Neural cell (in vitro differentiated cells): ENCODE results near the gene LSM10. TPM values are rescaled to one million over a fixed set of nuclear protein-coding genes. Genes with fewer than 3 reads are reported as not detected.

Experiments used
- H2AFZ ChIP-seq: fragments of 200-600, 300-800 bp; sonication (generic), shearing (Covaris generic); 2 replicates; pipeline ENCODE4 v1.6.0; 2014; ENCODE audit warnings: low read depth, mild to moderate bottlenecking, antibody characterized with exemption, low read length, moderate library complexity
- H3F3A ChIP-seq: fragments of 200-600 bp; shearing (Covaris generic); 2 replicates; pipeline ENCODE4 v1.6.1; 2016; ENCODE audit warnings: mild to moderate bottlenecking, moderate library complexity, mixed read lengths, antibody characterized with exemption, low read length; ENCODE audit not compliant: insufficient read depth, poor library complexity, severe bottlenecking
- H3K27ac ChIP-seq: fragments of 200-600, 300-800 bp; sonication (generic), shearing (Covaris generic); 2 replicates; pipeline ENCODE4 v1.5.1; 2014; ENCODE audit warnings: mild to moderate bottlenecking, low read length, moderate library complexity
- H3K27me3 ChIP-seq: fragments of 300-800, 200-600 bp; sonication (generic), shearing (Covaris generic); 2 replicates; pipeline ENCODE4 v1.6.0; 2014; ENCODE audit warnings: mild to moderate bottlenecking, low read depth, low read length, moderate library complexity; ENCODE audit not compliant: insufficient read depth
- H3K36me3 ChIP-seq: fragments of 300-800, 200-600 bp; sonication (generic), shearing (Covaris generic); 2 replicates; pipeline ENCODE4 v1.5.1; 2014; ENCODE audit warnings: mild to moderate bottlenecking, antibody characterized with exemption, low read length, moderate library complexity; ENCODE audit not compliant: insufficient read depth
- H3K4me2 ChIP-seq: fragments of 300-800, 200-600 bp; sonication (generic), shearing (Covaris generic); 2 replicates; pipeline ENCODE4 v1.6.0; 2014; ENCODE audit warnings: mild to moderate bottlenecking, low read length
- H3K4me3 ChIP-seq: fragments of 300-800, 200-600 bp; sonication (generic), shearing (Covaris generic); 2 replicates; pipeline ENCODE4 v1.5.1; 2014; ENCODE audit warnings: mild to moderate bottlenecking, low read length, moderate library complexity
- H3K79me2 ChIP-seq: fragments of 200-600 bp; shearing (Covaris generic); replicated peaks from 2 replicates; pipeline ENCODE4 v1.6.0; 2014; ENCODE audit warnings: mild to moderate bottlenecking, low read length, moderate library complexity; ENCODE audit not compliant: insufficient read depth
- H3K9ac ChIP-seq: fragments of 300-800, 200-600 bp; sonication (generic), shearing (Covaris generic); 2 replicates; pipeline ENCODE4 v1.6.1; 2016; ENCODE audit warnings: mild to moderate bottlenecking, low read length, mixed read lengths
- H3K9me2 ChIP-seq: fragments of 200-600 bp; shearing (Covaris generic); 2 replicates; pipeline ENCODE4 v1.6.1; 2016; ENCODE audit warnings: mild to moderate bottlenecking, low read length, mixed read lengths; ENCODE audit not compliant: insufficient read depth
- H3K9me3 ChIP-seq: fragments of 200-600, 300-800 bp; sonication (generic), shearing (Covaris generic); 2 replicates; pipeline ENCODE4 v1.6.1; 2016; ENCODE audit warnings: mild to moderate bottlenecking, mixed run types, low read length, moderate library complexity, mixed read lengths
- H4K20me1 ChIP-seq: fragments of 200-600 bp; shearing (Covaris generic); 2 replicates; pipeline ENCODE4 v1.6.1; 2016; ENCODE audit warnings: mild to moderate bottlenecking, mixed run types; ENCODE audit not compliant: insufficient read depth
- CTCF ChIP-seq: fragments of 450-650 bp; IDR thresholded peaks from 2 replicates; pipeline ENCODE4 v1.5.1; 2014; ENCODE audit warnings: antibody characterized with exemption, mild to moderate bottlenecking, moderate library complexity; ENCODE audit not compliant: poor library complexity, severe bottlenecking
- EP300 ChIP-seq: fragments of 450-650 bp; conservative IDR thresholded peaks from 2 replicates; pipeline ENCODE4 v1.6.1; 2014; ENCODE audit warnings: antibody characterized with exemption, mild to moderate bottlenecking, moderate library complexity; ENCODE audit not compliant: poor library complexity, severe bottlenecking
- EZH2 ChIP-seq: fragments of 200-600, 300-800 bp; shearing (Covaris generic), sonication (generic); IDR thresholded peaks from 2 replicates; pipeline ENCODE4 v1.6.1; 2014; ENCODE audit warnings: antibody characterized with exemption, low read length, borderline replicate concordance, mild to moderate bottlenecking; ENCODE audit not compliant: insufficient read depth, poor library complexity, severe bottlenecking
- MXI1 ChIP-seq: fragments of 450-650 bp; conservative IDR thresholded peaks from 2 replicates; pipeline ENCODE4 v1.6.1; 2014; ENCODE audit warnings: antibody characterized with exemption, mild to moderate bottlenecking; ENCODE audit not compliant: poor library complexity, severe bottlenecking
- POLR2AphosphoS5 ChIP-seq: IDR thresholded peaks from 2 replicates; pipeline ENCODE4 v1.6.1; 2012
- RAD21 ChIP-seq: fragments of 450-650 bp; conservative IDR thresholded peaks from 2 replicates; pipeline ENCODE4 v1.6.1; 2014; ENCODE audit warnings: antibody characterized with exemption, mild to moderate bottlenecking, moderate library complexity
- REST ChIP-seq: IDR thresholded peaks from 2 replicates; pipeline ENCODE4 v1.6.1; 2012; ENCODE audit warnings: borderline replicate concordance
- SMC3 ChIP-seq: fragments of 450-650 bp; conservative IDR thresholded peaks from 2 replicates; pipeline ENCODE4 v1.6.1; 2014; ENCODE audit warnings: antibody characterized with exemption, mild to moderate bottlenecking, moderate library complexity; ENCODE audit not compliant: poor library complexity
- TAF1 ChIP-seq: IDR thresholded peaks from 2 replicates; pipeline ENCODE4 v1.6.1; 2012; ENCODE audit warnings: low read depth
- polyA plus RNA-seq: library from polyadenylated mRNA; depleted of rRNA; stranded (reverse); fragments of >200 nt; gene quantifications from 2 replicates; pipeline ENCODE4 v1.2.3, GENCODE V29; 2014

LSM10 gene
- polyA plus RNA-seq, 1 donor from 2014 or later = 1.3 TPM

- peaks cover 2% of the 10 kb centered on the region for H4K20me1 ChIP-seq
- TF ChIP-seq RAD21 (no peak), SMC3 (no peak), POLR2AphosphoS5 (no peak), REST (no peak), EP300 (no peak), MXI1 (no peak), CTCF (no peak), EZH2 (no peak), TAF1 (no peak)
- H2AFZ ChIP-seq = no peak overlapping the region
- peaks cover 24% of the 10 kb centered on the region for H3K79me2 ChIP-seq
- no peaks in the 10 kb centered on the region for H3K9me2 ChIP-seq
- no peaks in the 10 kb centered on the region for H3K36me3 ChIP-seq
- H3K27ac ChIP-seq = no peak overlapping the region
- no peak overlapping the region for H3K4me3 ChIP-seq
- H3K9ac ChIP-seq = no peak overlapping the region
- H3F3A ChIP-seq = peaks cover 6% of the 10 kb centered on the region
- no peak overlapping the region for H3K4me2 ChIP-seq
- no peaks in the 10 kb centered on the region for H3K27me3 ChIP-seq
- H3K9me3 ChIP-seq = no peaks in the 10 kb centered on the region
Measured at GRCh38 chr1:36383240-36383639, 14.5 kb downstream of the LSM10 start.

- Histone ChIP-seq H3K27me3 (no peaks in the 10 kb centered on the region), H3K9me3 (no peaks in the 10 kb centered on the region), H3F3A (peaks cover 6% of the 10 kb centered on the region), H3K79me2 (peaks cover 28% of the 10 kb centered on the region), H2AFZ (no peak overlapping the region), H3K9ac (no peak overlapping the region), H3K36me3 (no peaks in the 10 kb centered on the region), H3K27ac (no peak overlapping the region), H3K4me2 (no peak overlapping the region), H4K20me1 (peaks cover 2% of the 10 kb centered on the region), H3K4me3 (no peak overlapping the region), H3K9me2 (no peaks in the 10 kb centered on the region)
- TF ChIP-seq MXI1 (no peak), EP300 (no peak), TAF1 (no peak), RAD21 (no peak), EZH2 (no peak), POLR2AphosphoS5 (no peak)
Measured at GRCh38 chr1:36382669-36383068, 15.0 kb downstream of the LSM10 start.

GRCh38 chr1:36382231-36382630 is 15.5 kb downstream of the LSM10 start:
- Histone ChIP-seq H3K4me3 (no peak overlapping the region), H3K9me3 (no peaks in the 10 kb centered on the region), H3K4me2 (no peak overlapping the region), H3F3A (peaks cover 5% of the 10 kb centered on the region), H3K9ac (no peak overlapping the region), H3K27me3 (no peaks in the 10 kb centered on the region), H3K79me2 (peaks cover 30% of the 10 kb centered on the region), H3K36me3 (no peaks in the 10 kb centered on the region), H2AFZ (no peak overlapping the region), H4K20me1 (peaks cover 2% of the 10 kb centered on the region), H3K9me2 (no peaks in the 10 kb centered on the region), H3K27ac (no peak overlapping the region)
- TF ChIP-seq POLR2AphosphoS5 (no peak), RAD21 (no peak), TAF1 (no peak), EP300 (no peak), MXI1 (no peak), REST (no peak), SMC3 (no peak), EZH2 (no peak), CTCF (no peak)
